Activated naive CD4-positive, alpha-beta T cell treated with Interleukin-2 at 50 U/mL for 16 hours (primary cell): Measurements from ENCODE around the gene RNF111.
"Not testable (repeated sequence)": the region's sequence is repeated elsewhere in the genome, so short reads cannot be mapped to it uniquely, and the experiment has no call there.

Experiments used
- DNase-seq: peaks from one replicate; pipeline ENCODE4 v3.0.0-alpha.2; 2020

RNF111 gene

GRCh38 chr15:59063042-59063441 is 75.6 kb downstream of the RNF111 start:
- DNase-seq, result no peak

GRCh38 chr15:59069430-59069829 is 82.0 kb downstream of the RNF111 start:
- DNase-seq, result no peak

- DNase-seq, result no peak
Measured at GRCh38 chr15:59074607-59075006, 87.1 kb downstream of the RNF111 start.

GRCh38 chr15:59087731-59088130 is 100.3 kb downstream of the RNF111 start:
- no peak for DNase-seq

GRCh38 chr15:59094077-59094476 is 106.6 kb downstream of the RNF111 start:
- no peak for DNase-seq

- no peak for DNase-seq
Measured at GRCh38 chr15:59096429-59096828, 109.0 kb downstream of the RNF111 start.

- no peak for DNase-seq
Measured at GRCh38 chr15:59099162-59099685, 111.8 kb downstream of the RNF111 start.

GRCh38 chr15:59104602-59104911 is 117.1 kb downstream of the RNF111 start:
- no peak for DNase-seq

- peak; percentile 84 for DNase-seq
Measured at GRCh38 chr15:59104912-59105732, 117.7 kb downstream of the RNF111 start, which contains the start of gene CCNB2. CCNB2 (plus strand) TSS chr15:59105146; CDS start chr15:59105269, 123 bp downstream.

- no peak for DNase-seq
Measured at GRCh38 chr15:59105854-59106253, 118.4 kb downstream of the RNF111 start.

- DNase-seq, result no peak
Measured at GRCh38 chr15:59111251-59111650, 123.8 kb downstream of the RNF111 start.

GRCh38 chr15:59115047-59115446 is 127.6 kb downstream of the RNF111 start:
- DNase-seq, result no peak

- DNase-seq, result no peak
Measured at GRCh38 chr15:59116141-59116540, 128.7 kb downstream of the RNF111 start.

GRCh38 chr15:59116771-59117170 is 129.3 kb downstream of the RNF111 start:
- DNase-seq, result no peak

- DNase-seq, result no peak
Measured at GRCh38 chr15:59119625-59120024, 132.2 kb downstream of the RNF111 start.

GRCh38 chr15:59120937-59121336 is 133.5 kb downstream of the RNF111 start:
- DNase-seq, result no peak

- no peak for DNase-seq
Measured at GRCh38 chr15:59124261-59124660, 136.8 kb downstream of the RNF111 start.

- DNase-seq, result not testable (repeated sequence)
Measured at GRCh38 chr15:59125683-59126082, 138.2 kb downstream of the RNF111 start.

GRCh38 chr15:59127255-59127654 is 139.8 kb downstream of the RNF111 start:
- DNase-seq, result not testable (repeated sequence)

- DNase-seq, result no peak
Measured at GRCh38 chr15:59131456-59131855, 144.0 kb downstream of the RNF111 start.

- no peak for DNase-seq
Measured at GRCh38 chr15:59131969-59132562, 144.6 kb downstream of the RNF111 start.

- no peak for DNase-seq
Measured at GRCh38 chr15:59133929-59134427, 146.5 kb downstream of the RNF111 start.

GRCh38 chr15:59137566-59137965 is 150.1 kb downstream of the RNF111 start:
- DNase-seq, result no peak

GRCh38 chr15:59138243-59138642 is 150.8 kb downstream of the RNF111 start:
- peak; percentile 57 for DNase-seq
